ENCODE measurements around the gene DNM1. TPM values are rescaled to one million over a fixed set of nuclear protein-coding genes. Genes with fewer than 3 reads are reported as not detected.

Gene DNM1
- total RNA-seq, 1 experiment from 2014 or later, result 2.0 TPM

DNA sequence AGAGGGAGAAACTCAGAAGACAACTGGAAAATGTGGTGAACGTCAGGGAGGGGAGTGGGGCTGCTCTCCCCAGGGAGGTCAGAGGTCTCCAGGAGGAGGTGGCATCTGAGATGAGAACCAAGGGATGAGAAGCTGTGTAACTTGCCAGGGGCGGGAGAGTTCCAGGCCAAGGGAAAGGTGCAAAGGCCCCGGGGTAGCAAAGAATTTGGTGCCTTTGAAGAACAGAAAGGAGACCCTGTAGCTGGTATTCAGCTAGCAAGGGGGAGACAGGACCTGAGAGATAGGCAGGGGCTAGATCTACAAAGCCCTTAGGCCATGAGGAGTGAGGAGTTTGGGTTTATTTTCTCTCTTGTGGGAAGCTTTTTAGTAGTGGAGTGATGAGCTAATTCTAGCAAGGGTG, 3.3 kb downstream of the DNM1 start:
- H3K4me3 Mint-ChIP-seq (ENCODE audit: unreplicated experiment), result no peak overlapping the region
- no peak overlapping the region for H3K27ac Mint-ChIP-seq (ENCODE audit: low read depth, unreplicated experiment)
- intact Hi-C loops (cut with micrococcal nuclease), result no loop called here
- H3K9me3 Mint-ChIP-seq (ENCODE audit: unreplicated experiment), result no peaks in the 10 kb centered on the region
- TF ChIP-seq, protein P1, sequence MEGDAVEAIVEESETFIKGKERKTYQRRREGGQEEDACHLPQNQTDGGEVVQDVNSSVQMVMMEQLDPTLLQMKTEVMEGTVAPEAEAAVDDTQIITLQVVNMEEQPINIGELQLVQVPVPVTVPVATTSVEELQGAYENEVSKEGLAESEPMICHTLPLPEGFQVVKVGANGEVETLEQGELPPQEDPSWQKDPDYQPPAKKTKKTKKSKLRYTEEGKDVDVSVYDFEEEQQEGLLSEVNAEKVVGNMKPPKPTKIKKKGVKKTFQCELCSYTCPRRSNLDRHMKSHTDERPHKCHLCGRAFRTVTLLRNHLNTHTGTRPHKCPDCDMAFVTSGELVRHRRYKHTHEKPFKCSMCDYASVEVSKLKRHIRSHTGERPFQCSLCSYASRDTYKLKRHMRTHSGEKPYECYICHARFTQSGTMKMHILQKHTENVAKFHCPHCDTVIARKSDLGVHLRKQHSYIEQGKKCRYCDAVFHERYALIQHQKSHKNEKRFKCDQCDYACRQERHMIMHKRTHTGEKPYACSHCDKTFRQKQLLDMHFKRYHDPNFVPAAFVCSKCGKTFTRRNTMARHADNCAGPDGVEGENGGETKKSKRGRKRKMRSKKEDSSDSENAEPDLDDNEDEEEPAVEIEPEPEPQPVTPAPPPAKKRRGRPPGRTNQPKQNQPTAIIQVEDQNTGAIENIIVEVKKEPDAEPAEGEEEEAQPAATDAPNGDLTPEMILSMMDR (IDR thresholded peaks at IDR 0.05; ENCODE audit: unreplicated experiment), result no peak
- DNase-seq (ENCODE audit: unreplicated experiment), result no peak
- CTCF ChIA-PET, result interaction anchor here (1.0 to 1.7 kb wide), 2 partner anchors 32 to 88 kb away, joined by 3 to 5 read pairs; no protein-coding TSS in a partner anchor
- peaks cover 32% of the 10 kb centered on the region for H3K27me3 Mint-ChIP-seq (ENCODE audit: insufficient read depth, unreplicated experiment)
- H3K4me1 Mint-ChIP-seq (ENCODE audit: insufficient read depth, unreplicated experiment), result peaks cover 5% of the 10 kb centered on the region
- POLR2A ChIA-PET, result interaction anchor here (1.0 kb wide), 1 partner anchor 12 kb away, joined by 3 read pairs; no protein-coding TSS in a partner anchor
- H3K36me3 Mint-ChIP-seq (ENCODE audit: insufficient read depth, unreplicated experiment), result no peaks in the 10 kb centered on the region
- no TSS peak for BruUV-seq (replicated peaks)

DNA sequence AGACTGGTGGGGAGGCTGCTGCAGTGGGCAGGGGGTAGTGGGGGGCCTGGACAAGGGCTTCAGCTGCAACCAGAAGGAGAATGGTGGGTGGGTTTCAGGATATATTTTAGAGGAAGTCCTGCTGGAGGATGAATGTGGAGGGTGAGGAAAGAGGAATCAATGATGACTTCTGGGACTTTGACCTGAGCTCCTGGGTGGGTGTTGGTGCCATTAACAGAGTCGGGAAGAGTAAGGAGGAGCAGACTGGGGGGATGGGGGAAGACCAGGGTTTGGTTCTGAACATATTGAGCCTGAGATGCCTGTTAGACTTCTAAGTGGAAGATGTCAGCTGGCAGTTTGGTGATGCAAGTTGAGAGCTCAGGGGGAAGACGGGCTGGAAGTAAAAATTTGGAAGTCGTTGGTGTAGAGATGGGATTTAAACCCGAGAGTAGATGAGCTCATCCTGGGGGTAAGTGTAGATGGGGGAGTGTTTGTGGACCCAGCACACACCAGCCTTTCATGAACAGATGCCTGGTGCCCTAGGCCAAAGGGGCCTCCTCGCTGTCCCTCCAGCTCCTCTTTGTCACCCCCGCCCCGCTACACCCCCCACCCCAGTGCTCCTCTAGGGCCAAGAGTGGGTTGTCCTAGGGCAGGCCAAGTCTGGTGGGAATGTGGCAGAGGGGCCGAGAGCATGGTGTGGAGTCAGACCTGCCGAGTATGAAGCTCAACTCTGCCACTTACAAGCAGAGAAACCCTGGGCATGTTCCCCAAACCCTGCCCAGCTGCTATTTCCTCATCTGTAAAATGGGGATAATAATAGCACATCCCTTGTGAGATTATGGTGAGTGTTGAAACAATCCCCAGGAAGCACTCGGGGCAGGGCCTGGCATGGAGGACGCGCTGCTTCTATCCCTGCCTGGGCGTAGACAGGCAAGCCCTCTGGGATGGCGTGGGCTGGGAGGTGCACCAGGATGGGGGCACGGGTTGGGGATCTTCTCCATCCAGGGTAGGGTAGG, 4.0 kb downstream of the DNM1 start:
- H3K36me3 Mint-ChIP-seq (ENCODE audit: insufficient read depth, unreplicated experiment), result no peaks in the 10 kb centered on the region
- ChIA-PET POLR2A (interaction anchor here (1.0 kb wide), 1 partner anchor 12 kb away, joined by 3 read pairs; no protein-coding TSS in a partner anchor), CTCF (interaction anchor here (0.7 to 1.7 kb wide), 3 partner anchors 32 to 88 kb away, joined by 3 to 5 read pairs (median 3); no protein-coding TSS in a partner anchor)
- DNase-seq (ENCODE audit: unreplicated experiment), result no peak
- intact Hi-C loops (cut with micrococcal nuclease), result no loop called here
- H3K27me3 Mint-ChIP-seq (ENCODE audit: insufficient read depth, unreplicated experiment), result peaks cover 39% of the 10 kb centered on the region
- TF ChIP-seq, protein P1 (IDR thresholded peaks at IDR 0.05; ENCODE audit: unreplicated experiment), result no peak
- no peak overlapping the region for H3K4me3 Mint-ChIP-seq (ENCODE audit: unreplicated experiment)
- no peak overlapping the region for H3K27ac Mint-ChIP-seq (ENCODE audit: low read depth, unreplicated experiment)
- H3K9me3 Mint-ChIP-seq (ENCODE audit: unreplicated experiment), result no peaks in the 10 kb centered on the region
- no TSS peak for BruUV-seq (replicated peaks)
- H3K4me1 Mint-ChIP-seq (ENCODE audit: insufficient read depth, unreplicated experiment), result peaks cover 5% of the 10 kb centered on the region

GRCh38 chr9:128208386-128208785, 5.2 kb downstream of the DNM1 start:
- BruUV-seq (replicated peaks), result no TSS peak
- H3K27ac Mint-ChIP-seq (ENCODE audit: low read depth, unreplicated experiment), result no peak overlapping the region
- no peak overlapping the region for H3K4me3 Mint-ChIP-seq (ENCODE audit: unreplicated experiment)
- H3K9me3 Mint-ChIP-seq (ENCODE audit: unreplicated experiment), result no peaks in the 10 kb centered on the region
- ChIA-PET CTCF (interaction anchor here (0.7 to 1.7 kb wide), 2 partner anchors 49 to 87 kb away, joined by 3 to 5 read pairs; no protein-coding TSS in a partner anchor), POLR2A (no interaction called here)
- TF ChIP-seq, protein P1 (IDR thresholded peaks at IDR 0.05; ENCODE audit: unreplicated experiment), result no peak
- H3K4me1 Mint-ChIP-seq (ENCODE audit: insufficient read depth, unreplicated experiment), result peaks cover 5% of the 10 kb centered on the region
- no peak for DNase-seq (ENCODE audit: unreplicated experiment)
- no peaks in the 10 kb centered on the region for H3K36me3 Mint-ChIP-seq (ENCODE audit: insufficient read depth, unreplicated experiment)
- H3K27me3 Mint-ChIP-seq (ENCODE audit: insufficient read depth, unreplicated experiment), result peaks cover 46% of the 10 kb centered on the region
- intact Hi-C loops (cut with micrococcal nuclease), result no loop called here

GRCh38 chr9:128208946-128209669, 5.9 kb downstream of the DNM1 start:
- Mint-ChIP-seq H3K27me3 (ENCODE audit: insufficient read depth, unreplicated experiment) (peaks cover 44% of the 10 kb centered on the region), H3K36me3 (ENCODE audit: insufficient read depth, unreplicated experiment) (no peaks in the 10 kb centered on the region), H3K4me3 (ENCODE audit: unreplicated experiment) (no peak overlapping the region), H3K27ac (ENCODE audit: low read depth, unreplicated experiment) (no peak overlapping the region), H3K4me1 (ENCODE audit: insufficient read depth, unreplicated experiment) (peaks cover 5% of the 10 kb centered on the region), H3K9me3 (ENCODE audit: unreplicated experiment) (no peaks in the 10 kb centered on the region)
- intact Hi-C loops (cut with micrococcal nuclease), result no loop called here
- TF ChIP-seq, protein P1 (IDR thresholded peaks at IDR 0.05; ENCODE audit: unreplicated experiment), result no peak
- no peak for DNase-seq (ENCODE audit: unreplicated experiment)
- ChIA-PET POLR2A (no interaction called here), CTCF (no interaction called here)
- BruUV-seq (replicated peaks), result no TSS peak
